Measurements from ENCODE around the gene SPECC1.
"Not testable (repeated sequence)": the region's sequence is repeated elsewhere in the genome, so short reads cannot be mapped to it uniquely, and the experiment has no call there.

SPECC1 gene

DNA sequence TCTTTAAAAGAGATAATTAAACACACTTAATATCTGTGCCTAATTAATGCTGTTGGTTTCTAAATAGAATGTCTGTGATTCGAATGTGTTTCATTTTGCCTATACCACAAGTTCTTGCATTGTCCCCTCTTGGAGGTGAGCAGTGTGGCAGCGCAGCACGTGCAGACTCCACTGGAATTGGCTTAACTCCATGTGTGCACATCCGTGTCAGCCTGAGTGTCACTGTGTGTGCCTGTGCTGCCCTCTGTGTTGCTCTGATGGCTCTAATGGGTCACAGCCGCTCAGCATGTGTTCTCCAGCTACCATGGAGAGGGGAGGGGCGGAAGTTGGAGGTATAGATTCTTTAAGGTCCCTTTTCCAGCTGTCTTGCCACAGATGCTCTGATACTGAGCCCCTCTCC is 226.6 kb downstream of the SPECC1 start:
- no peak for DNase-seq (ENCODE audit: low read depth)

DNA sequence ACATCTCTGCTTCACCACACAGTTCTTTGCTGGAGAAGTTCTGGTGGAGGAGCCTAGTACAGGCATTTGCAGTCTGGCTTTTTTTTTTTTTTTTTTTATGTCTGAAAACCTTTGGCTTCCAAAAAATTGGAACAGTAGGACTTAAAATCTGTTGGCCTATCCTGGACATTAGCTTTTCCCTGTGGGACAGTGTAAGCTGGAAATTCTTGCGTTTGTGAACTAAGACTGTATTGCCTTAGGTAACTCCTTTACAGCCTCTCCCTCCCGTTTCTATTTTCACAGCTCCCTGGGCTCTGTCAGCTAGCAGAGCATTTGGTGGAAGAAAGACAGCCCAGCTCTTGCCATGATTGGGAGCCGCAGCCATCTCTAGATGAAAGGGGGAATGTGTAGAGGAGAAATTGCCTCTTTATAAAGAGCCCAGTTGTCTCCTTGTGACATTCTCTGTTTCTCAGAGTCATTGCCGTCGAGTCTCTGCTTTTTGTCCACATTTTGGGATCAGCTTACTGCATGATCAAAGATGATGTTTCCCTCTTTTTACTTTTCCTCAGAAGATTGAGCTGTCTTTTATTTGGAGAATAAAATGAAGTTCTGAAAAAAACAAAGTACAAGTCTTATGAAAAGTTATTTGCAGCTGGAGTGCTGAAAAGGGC is 227.5 kb downstream of the SPECC1 start:
- DNase-seq (ENCODE audit: low read depth): no peak

DNA sequence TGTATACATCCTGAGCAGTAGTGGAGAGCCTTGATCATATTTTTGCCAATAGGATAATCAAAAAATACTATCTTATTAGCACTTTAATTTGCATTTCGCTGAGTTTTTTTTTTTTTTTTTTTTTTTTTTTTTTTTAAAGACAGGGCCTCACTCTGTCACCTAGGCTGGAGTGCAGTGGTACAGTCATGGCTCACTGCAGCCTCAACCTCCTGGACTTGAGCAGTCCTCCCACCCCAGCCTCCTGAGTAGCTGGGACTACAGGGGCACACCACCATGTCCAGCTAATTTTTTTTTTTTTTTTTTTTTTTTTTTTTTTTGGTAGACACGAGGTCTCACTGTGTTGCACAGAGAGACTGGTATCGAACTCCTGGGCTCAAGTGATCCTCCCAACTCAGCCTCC is 230.6 kb downstream of the SPECC1 start:
- DNase-seq (ENCODE audit: low read depth): not testable (repeated sequence)

DNA sequence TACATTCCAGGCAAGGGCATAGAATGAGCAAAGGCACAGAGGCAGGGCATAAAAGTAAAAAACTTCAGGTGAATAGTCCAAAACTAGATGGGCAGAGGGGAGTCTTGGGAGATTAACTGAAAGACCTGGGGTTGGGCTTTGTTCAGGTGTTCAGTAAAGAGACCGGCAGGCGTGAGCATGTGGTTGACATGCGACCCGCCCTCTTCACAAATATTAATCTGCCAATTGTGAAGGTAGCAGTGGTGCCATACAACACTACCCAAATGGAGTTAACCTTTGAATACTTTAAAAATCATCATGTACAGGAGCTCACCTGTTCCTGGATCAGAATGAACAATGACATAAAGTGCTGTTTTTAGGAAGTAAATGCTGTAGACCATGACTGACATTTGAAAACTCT is 232.7 kb downstream of the SPECC1 start:
- no peak for DNase-seq (ENCODE audit: low read depth)

DNA sequence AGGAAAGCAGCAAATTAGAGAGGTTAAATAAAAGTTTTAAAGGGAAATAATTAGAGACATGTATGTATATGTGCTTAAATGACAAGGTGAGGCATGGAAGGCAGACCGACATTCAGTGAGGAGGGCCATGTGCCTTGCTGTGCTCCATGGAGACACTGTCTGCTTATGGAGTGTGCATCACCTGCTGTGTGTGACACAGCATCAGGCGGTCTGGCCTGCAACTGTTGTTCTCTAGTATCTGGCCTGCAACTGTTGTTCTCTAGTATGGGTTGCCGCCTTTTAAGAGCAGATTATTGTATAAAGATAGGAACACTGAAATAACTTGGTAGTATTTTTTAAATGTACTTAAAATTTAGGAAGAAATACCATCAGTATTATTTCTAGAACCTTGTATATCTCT is 233.1 kb downstream of the SPECC1 start:
- DNase-seq (ENCODE audit: low read depth): no peak

DNA sequence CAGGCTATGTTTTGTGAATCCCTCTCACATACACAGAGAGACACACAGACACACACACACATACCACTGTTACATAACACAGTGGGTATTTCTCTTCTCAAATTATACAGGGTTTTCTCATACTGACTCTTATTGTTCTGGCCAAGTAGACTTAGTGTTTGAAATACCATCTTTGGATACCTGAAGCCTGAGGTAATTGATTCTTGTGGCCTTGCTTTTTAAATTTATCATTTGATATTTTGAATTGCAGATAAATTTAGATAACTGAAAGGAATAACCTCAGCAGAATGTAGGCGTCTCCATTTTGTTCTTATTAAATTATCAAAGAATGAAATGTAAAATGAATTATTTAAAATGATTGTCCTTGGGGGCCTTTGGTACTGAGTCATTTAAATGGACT is 234.4 kb downstream of the SPECC1 start:
- DNase-seq (ENCODE audit: low read depth): no peak

DNA sequence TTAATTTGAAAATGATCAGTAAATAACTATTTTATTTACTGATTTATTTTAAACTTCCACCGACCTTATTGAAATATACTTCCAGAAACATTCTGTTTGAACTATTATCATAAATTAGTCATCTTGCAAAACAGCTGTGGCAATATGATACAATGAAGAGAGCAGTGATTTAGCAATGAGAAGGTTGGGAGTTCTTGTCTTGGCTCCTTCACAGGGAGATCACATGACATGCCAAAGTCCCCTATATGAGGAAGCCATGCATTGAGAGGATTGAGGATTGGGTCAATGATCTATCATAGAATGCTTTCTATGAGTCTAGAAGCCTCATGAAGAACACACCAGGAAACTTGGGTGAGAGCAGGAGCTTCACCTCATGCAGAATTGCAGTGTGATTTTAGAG is 235.5 kb downstream of the SPECC1 start:
- no peak for DNase-seq (ENCODE audit: low read depth)

DNA sequence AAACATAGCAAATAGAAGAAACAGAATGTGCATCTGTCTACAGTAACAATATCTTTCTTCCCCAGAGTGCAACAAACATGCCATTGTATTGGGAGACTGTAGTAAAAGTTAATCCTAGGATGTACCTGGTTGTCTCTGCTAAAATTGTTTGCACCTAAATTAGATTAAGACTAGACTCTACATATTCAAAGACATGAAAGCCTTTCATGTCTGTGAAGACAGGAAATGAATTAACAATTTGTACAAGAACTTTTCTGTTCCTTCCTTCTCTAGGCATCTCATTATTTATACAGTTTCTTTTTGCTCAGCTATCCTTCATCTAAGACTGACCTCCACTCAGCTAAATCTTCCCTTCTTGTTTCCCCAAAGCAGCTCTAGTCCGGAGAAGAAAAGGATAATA is 237.5 kb downstream of the SPECC1 start:
- DNase-seq (ENCODE audit: low read depth): no peak

DNA sequence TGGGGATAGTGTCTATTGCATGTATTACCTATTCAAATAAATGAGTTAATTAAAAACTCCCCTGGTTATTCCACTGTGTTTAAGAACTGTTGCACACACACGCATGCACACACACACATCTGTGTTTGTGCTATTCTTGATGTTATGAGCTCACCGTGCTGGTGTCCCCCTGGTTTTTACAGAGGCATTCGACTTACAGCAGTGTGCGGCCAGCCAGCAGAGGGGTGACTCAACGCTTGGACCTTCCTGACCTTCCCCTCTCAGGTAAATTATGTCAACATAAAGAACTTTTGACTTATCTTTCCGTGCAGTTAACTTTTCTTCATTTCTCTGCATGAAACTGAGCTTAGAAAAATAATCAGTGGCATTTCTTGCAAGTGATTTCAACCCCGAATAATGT is 244.2 kb downstream of the SPECC1 start:
- DNase-seq (ENCODE audit: low read depth): no peak

DNA sequence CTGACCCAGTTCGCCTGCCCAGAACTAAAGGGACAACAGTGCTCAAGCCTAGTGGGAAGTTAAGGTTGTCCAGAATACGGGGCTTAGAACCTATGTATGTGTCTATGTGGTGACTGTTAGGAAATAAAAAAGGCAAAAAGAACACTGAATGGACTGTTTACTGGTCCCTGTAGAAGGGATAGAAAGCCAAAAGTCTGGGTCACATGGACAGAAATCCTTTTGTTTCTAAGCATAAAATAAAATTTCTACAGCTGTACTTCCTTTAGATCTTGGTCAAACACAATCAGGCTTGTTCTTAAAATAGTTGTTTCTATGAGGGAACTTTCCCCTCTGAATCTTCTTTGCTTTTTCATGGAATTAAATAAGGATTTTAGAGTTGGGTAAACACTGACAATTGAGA is 245.4 kb downstream of the SPECC1 start:
- no peak for DNase-seq (ENCODE audit: low read depth)

DNA sequence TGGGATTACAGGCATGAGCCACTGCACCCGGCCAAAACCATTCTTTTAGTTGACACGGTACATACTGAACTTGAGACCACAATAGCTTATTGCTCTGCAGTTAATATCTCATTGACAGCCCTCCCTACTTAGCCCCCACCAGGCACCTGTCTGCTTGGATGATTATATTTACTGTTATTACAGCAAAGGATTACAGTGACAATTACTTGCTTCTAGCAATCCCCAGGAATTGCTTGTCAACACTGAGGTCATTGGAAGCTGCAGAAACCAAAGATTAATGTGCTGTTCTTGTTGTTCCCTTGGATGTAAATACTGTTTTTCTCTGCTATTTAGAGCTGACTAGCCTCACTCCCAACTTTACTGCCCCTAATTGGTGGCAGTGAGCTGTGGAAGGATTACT is 247.0 kb downstream of the SPECC1 start:
- no peak for DNase-seq (ENCODE audit: low read depth)

DNA sequence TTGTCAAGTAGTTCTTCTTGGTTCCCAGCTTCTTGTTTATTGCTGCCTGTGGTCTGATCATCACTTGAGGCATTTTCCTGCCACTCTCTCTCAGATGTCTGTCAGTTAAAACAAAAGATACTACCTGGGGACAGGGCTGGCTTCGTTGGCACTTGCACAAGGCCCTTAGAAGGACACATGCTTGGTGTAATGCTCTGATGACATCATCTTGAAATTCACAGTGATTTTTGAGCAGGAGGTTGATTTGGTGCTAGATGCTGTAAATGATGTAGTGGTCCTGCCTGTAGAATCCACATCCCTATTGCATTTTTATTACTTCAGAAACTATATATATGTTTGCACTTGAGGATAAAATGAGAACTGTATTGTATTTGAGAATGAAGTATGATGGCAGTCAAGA is 247.8 kb downstream of the SPECC1 start:
- no peak for DNase-seq (ENCODE audit: low read depth)

DNA sequence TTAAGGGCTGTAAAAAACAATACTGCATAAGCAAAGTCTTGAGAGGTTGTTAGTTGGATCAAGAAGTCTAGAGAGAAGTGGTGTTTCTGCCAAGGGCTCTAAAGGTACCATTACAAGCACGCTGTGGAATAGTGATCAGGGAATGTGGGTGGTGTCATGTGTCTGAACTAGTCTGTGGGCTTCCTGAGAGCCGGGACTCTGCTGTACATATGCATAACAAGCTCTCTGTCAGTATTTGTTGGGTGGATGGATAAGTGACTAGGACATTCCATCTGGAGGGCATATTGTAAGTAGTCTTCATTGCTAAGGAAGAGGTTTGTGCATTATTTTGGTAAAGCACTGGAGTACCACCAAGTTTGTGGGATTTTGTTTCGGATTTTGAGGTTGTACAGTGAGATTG is 248.6 kb downstream of the SPECC1 start:
- DNase-seq (ENCODE audit: low read depth): no peak

DNA sequence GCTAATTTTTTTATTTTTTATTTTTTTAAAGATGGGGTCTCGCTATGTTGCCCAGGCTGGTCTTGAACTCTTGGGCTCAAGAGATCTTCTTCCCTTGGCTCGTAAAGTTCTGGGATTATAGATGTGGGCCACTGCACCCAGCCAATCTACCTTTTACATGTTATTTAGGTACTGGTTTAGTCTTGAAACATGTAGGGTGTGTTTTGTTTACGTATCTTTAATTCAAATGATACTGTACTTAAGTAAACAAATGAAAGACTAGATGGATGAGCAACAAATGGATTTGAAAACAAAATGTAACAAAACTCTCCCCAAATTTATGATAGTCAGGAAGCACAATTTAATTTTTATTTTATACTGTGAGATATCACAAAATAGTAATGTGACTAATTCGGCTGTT is 250.5 kb downstream of the SPECC1 start:
- no peak for DNase-seq (ENCODE audit: low read depth)

DNA sequence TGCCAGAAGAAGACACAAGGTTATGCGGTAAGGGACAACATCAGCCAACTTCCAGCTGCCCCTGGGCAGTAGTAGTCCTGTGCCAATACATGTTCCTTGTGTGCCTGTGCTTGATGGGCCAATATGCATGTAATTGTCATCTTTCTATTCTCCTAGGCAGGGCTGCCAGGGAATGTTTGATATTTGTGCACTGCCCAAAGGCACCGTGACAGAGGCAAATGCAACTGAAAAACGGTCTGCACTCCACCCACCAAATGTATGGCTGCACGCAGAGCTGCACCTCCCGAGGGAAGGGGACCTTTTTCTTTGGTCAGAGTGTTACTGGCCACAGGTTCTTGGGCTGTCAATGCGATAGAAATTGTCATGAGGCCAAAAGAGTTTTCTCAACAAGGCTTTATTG is 251.1 kb downstream of the SPECC1 start:
- no peak for DNase-seq (ENCODE audit: low read depth)

DNA sequence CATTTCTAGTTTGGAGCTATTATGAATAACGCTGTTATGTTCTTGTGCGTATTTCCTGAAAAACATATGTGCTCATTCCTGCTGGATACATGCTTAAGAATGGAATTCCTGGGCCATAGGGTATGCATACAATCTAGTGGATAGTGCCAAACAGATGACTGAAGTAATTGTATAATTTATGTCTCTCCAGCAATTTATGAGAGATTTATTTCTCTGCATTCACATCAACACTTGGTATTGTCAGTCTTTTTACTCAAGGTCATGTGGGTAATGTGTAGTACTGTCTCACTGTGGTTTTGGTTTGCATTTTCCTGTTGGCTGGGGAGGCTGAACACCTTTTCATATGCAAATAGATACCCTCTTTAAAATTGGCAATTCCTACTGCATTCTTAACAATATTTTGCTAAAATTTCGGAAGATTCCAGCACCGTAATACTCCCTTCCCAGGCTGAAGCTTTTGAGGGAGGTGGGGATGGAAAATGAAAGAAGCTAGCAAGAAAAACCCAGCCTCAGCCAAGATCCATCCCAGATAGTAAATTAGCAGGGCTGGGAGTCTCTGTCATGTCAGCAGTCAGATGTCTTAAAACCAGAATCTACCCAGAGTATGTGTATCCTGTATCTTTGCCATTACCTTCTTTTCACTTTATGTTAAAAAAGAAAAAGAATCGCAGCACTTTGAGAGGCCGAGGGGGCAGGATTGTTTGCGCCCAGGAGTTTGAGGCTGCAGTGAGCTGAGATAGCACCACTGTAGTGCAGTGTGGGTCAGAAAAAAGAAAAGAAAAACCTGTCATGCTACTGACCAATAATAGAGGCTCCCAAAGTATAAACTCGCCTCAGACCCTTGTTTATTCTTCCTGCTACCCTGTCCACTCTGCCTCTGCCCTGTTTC is 253.3 kb downstream of the SPECC1 start:
- DNase-seq (ENCODE audit: low read depth): no peak

DNA sequence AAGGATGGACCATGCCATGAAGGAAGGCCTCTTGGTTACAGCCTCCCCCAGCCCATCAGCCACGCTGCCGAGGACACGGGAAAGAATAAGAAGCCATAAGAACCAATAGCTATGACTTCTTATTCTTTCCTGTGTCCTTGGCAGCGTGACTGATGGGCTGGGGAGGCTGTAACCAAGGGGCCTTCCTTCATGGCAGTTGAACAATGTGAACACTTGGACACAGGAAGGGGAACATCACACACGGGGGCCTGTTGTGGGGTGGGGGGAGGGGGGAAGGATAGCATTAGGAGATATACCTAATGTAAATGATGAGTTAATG is 253.9 kb downstream of the SPECC1 start:
- not testable (repeated sequence) for DNase-seq (ENCODE audit: low read depth)

DNA sequence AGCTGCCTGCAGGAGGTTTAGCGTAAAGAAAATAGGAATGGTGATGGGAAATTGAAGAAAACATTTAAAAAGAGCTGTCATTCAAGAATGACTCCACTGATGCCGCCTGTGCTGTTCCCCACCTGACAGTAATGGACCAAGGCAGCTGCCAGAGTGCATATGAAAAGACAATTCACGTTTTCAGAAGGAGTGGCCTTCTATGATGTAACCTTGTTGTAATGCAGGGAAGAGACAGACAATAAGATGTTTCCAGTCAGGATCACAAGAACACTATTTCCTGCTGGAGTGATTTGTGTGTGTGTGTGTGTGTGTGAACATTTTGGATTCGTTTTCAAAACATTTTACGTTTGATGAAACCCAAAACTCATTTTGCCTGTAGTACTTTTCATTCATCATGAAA is 254.4 kb downstream of the SPECC1 start:
- peak; percentile 10 for DNase-seq (ENCODE audit: low read depth)

DNA sequence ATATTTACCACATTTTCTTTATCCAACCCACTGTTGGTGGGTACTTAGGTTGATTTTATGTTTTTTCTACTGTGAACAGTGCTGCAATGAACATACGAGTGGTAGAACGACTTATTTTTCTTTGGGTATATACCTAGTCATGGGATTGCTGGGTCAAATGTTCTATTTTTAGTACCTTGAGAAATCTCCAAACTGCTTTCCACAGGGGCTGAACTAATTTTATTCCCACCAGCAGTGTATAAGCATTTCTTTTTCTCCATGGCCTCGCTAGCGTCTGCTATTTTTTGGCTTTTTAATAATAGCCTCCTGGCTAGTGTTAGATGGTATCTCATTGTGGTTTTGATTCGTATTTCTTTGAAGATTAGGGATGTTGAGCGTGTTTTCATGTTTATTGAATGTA is 255.8 kb downstream of the SPECC1 start:
- DNase-seq (ENCODE audit: low read depth): no peak

DNA sequence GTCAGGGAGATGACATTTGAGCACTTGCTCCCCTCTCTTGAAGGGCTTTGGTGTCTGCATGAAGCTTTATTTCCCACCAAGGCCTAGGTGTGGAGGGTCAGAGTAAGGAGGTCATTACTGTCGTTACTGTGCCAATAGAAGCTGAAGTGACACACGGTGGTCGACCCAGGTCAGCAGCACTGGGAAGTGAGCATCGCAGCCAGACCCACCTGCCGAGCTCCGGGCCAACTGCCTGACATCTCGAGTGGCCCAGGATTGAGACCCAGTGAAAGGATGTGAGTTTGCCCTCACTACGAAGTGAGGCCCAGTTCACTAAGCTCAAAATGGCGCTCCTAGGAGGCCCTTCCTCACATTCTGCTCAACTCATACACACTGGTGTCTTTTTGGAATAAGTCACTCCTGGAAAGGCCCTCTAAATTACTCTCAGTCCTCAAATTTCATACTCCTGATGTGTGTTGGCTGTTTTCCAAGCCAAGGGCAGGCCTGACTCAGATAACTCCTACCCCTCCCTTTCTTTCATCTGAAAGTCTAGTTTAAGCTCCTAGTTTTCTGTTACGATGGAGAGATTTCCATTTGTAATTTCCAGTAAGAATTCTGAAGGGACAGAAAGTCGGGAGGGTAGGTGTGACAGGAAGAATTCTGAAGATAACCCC is 257.8 kb downstream of the SPECC1 start:
- DNase-seq (ENCODE audit: low read depth): peak; percentile 39

DNA sequence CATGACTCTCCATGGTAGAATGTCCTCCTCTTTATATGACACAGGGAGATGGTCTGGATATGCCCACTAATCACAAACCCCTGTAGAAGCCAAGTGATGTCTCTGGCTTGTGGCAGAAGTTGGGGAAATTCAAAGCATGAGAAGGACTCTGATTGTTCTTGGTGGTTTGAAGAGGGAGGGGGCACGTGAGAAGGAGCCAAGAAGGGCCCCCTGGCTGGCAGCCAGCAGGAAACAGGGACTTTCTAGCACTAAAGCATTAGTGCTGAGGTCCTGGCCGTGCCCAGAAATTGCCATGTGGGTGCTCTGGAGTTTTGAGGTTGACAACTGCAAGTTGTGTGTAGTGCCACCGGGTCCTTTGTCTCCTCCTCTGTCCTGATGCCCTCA is 258.3 kb downstream of the SPECC1 start:
- DNase-seq (ENCODE audit: low read depth): no peak

DNA sequence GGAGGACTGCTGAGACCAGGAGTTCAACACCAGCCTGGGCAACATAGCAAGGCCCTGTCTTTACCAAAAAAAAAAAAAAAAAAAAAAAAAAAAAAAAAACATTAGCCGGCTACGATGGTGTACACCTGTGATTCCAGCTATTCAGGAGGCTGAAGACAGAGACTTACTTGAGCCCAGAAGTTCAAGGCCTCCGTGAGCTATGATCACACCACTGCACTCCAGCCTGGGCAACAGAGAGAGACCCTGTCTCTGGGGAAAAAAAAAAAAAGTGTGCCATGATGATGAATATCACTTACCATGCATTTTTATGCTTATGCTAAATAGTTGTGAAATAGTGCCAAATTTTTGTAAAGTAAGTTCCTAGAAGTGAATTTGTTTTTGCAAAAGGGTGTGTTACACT is 261.2 kb downstream of the SPECC1 start:
- DNase-seq (ENCODE audit: low read depth): no peak

DNA sequence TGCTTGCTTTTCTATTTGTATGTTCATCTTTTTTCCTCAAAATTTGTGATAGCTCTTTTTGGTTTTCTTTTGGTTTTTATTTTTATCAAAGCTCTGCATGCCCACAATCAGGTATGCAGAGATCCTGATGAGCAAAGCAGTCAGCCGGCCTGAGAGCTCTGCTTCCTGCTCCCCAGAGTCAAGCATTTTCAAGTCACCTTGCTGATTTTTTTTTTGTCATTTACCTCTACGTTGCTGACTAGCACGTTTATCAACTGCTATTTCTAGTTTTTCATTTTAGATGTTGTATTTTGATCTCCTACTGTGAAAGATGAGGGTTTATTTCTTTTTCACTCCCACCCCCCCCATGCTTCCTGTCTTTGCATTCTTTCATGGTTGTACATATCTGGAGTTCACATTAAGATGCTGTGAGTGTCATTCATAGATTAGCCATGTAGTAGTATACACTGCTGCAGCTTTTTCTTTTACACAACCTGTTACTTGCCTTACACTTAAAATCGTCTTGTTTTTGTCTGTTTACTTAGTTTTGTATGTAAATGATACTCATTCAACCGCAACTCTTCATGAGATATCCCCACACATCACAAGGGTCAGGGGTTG is 262.0 kb downstream of the SPECC1 start:
- DNase-seq (ENCODE audit: low read depth): peak; percentile 3
